ENCODE results near the gene GNL1.

GRCh38 chr6:30495993-30496392, 60.3 kb downstream of the GNL1 start:
- TF ChIP-seq CTCF (IDR thresholded peaks at IDR 0.05) (no peak), POLR2A (IDR thresholded peaks at IDR 0.05) (no peak)
